ENCODE measurements around the gene CRYL1. TPM values are rescaled to one million over a fixed set of nuclear protein-coding genes. Genes with fewer than 3 reads are reported as not detected.

Gene CRYL1
- total and polyA plus RNA-seq, 2 of the 8 experiments (the other 6 are each of a cell fraction or from before 2014, with no cell fraction given): 1.9 to 6.4 TPM

GRCh38 chr13:20371825-20372224 lies 153.8 kb downstream of the CRYL1 start (continued):
- TF ChIP-seq TAF7 (optimal IDR thresholded peaks at IDR 0.05; ENCODE audit: borderline replicate concordance, low read depth, low read length) (no peak), CHD1 (IDR thresholded peaks at IDR 0.05; ENCODE audit: low read depth, low read length) (no peak), EGR1 (IDR thresholded peaks at IDR 0.05; ENCODE audit: borderline replicate concordance, low read depth, low read length) (no peak)
